HCT116 (cell line): Measurements from ENCODE around the gene WNK1. TPM values are rescaled to one million over a fixed set of nuclear protein-coding genes. Genes with fewer than 3 reads are reported as not detected.

Experiments
- ATAC-seq: fragments of 200-7000 bp; cut with Tn5 transposase; 2 replicates; pipeline ENCODE4 v1.9.1; 2020; ENCODE audit warnings: mild to moderate bottlenecking, moderate library complexity
- BruUV-seq: library from RNA; stranded (reverse); fragments of 400-500 nt; replicated peaks from 2 replicates; lab custom pipeline; 2021; lab: Mats Ljungman, UMichigan
- CTCF ChIA-PET: fragments of 300-600 bp; sonication (Branson Sonifier 250); formaldehyde crosslinking; loops from one replicate; lab custom pipeline; 2021; ENCODE audit warnings: antibody characterized with exemption; lab: Charles Lee
- POLR2A ChIA-PET: fragments of 300-600, 350-600 bp; sonication (Branson Sonifier 250); formaldehyde crosslinking; loops from one replicate; lab custom pipeline; 2021; ENCODE audit warnings: antibody characterized with exemption; lab: Charles Lee
- RAD21 ChIA-PET, 2 experiments: fragments of 300-600 bp; sonication (Branson Sonifier 250); formaldehyde crosslinking; loops; one replicate each; lab custom pipeline; 2023; ENCODE audit warnings: low total read pairs in 2 of 2; ENCODE audit not compliant: uncharacterized antibody in 2 of 2, unreplicated experiment in 2 of 2, low non-redundant PET in 1 of 2; lab: Charles Lee
- DNase-seq: peaks from one replicate; pipeline ENCODE4 v3.0.0-alpha.2; 2010; ENCODE audit warnings: low read depth, low spot score
- H2AFZ ChIP-seq: fragments of 200-600 bp; shearing (Covaris generic), sonication (generic); 2 replicates; pipeline ENCODE4 v1.6.1; 2017; ENCODE audit warnings: low read depth, mixed run types, mixed read lengths, antibody characterized with exemption, low read length; ENCODE audit not compliant: poor library complexity, severe bottlenecking
- H3K27ac ChIP-seq: 2 replicates; pipeline ENCODE4 v1.5.1; 2012; ENCODE audit warnings: low read depth, low read length
- H3K27me3 ChIP-seq: fragments of 200-600 bp; sonication (generic); 2 replicates; pipeline ENCODE4 v1.6.1; 2016; ENCODE audit warnings: mixed run types, low read length, mixed read lengths; ENCODE audit not compliant: insufficient read depth
- H3K36me3 ChIP-seq, 2 experiments: fragments of 200-500 bp in 1 of 2; fragments of 200-600 bp in 1 of 2; sonication (Bioruptor generic) in 1 of 2; sonication (generic) in 1 of 2; 2 replicates each; pipeline versions ENCODE4 v1.5.1 to v1.6.1; 2014 to 2016; ENCODE audit warnings: low read length in 2 of 2, inconsistent platforms in 1 of 2, mixed read lengths in 1 of 2, mixed run types in 1 of 2; ENCODE audit not compliant: insufficient read depth in 2 of 2, control insufficient read depth in 1 of 2
- H3K4me1 ChIP-seq, 2 experiments: fragments of 200-600 bp in 1 of 2; sonication (generic) in 1 of 2; 2 replicates each; pipeline versions ENCODE4 v1.5.1 to v1.6.1; 2012 to 2017; ENCODE audit warnings: low read length in 2 of 2, inconsistent platforms in 1 of 2, mild to moderate bottlenecking in 1 of 2, mixed read lengths in 1 of 2, mixed run types in 1 of 2, moderate library complexity in 1 of 2; ENCODE audit not compliant: insufficient read depth in 2 of 2, control insufficient read depth in 1 of 2
- H3K4me2 ChIP-seq: fragments of 200-600 bp; sonication (generic); 2 replicates; pipeline ENCODE4 v1.6.1; 2017; ENCODE audit warnings: mixed run types, low read length, mixed read lengths
- H3K4me3 ChIP-seq, 2 experiments: fragments of 200-600 bp in 1 of 2; sonication (generic) in 1 of 2; replicated peaks in 1 of 2; 2 replicates each; pipeline ENCODE4 v1.5.1; 2011 to 2016; ENCODE audit warnings: low read length in 2 of 2, control low read depth in 1 of 2, low read depth in 1 of 2, mild to moderate bottlenecking in 1 of 2, mixed read lengths in 1 of 2, mixed run types in 1 of 2
- H3K79me2 ChIP-seq: fragments of 200-600 bp; sonication (generic); 2 replicates; pipeline ENCODE4 v1.6.1; 2017; ENCODE audit warnings: mild to moderate bottlenecking, mixed run types, low read length, moderate library complexity, mixed read lengths; ENCODE audit not compliant: insufficient read depth
- H3K9ac ChIP-seq: fragments of 200-600 bp; sonication (generic); 2 replicates; pipeline ENCODE4 v1.6.1; 2016; ENCODE audit warnings: low read length, mixed read lengths
- H3K9me2 ChIP-seq: fragments of 200-600 bp; sonication (generic), shearing (Covaris generic); 2 replicates; pipeline ENCODE4 v1.6.1; 2017; ENCODE audit warnings: mixed run types, mild to moderate bottlenecking, moderate library complexity; ENCODE audit not compliant: insufficient read depth
- H3K9me3 ChIP-seq, 2 experiments: fragments of 200-500 bp in 1 of 2; fragments of 200-600 bp in 1 of 2; sonication (Bioruptor generic) in 1 of 2; sonication (generic) in 1 of 2; 2 replicates each; pipeline ENCODE4 v1.6.1; 2014 to 2017; ENCODE audit warnings: low read length in 2 of 2, mixed read lengths in 2 of 2, inconsistent platforms in 1 of 2, low read depth in 1 of 2, mild to moderate bottlenecking in 1 of 2, mixed run types in 1 of 2, moderate library complexity in 1 of 2; ENCODE audit not compliant: control insufficient read depth in 1 of 2, insufficient read depth in 1 of 2
- H4K20me1 ChIP-seq: fragments of 200-600 bp; sonication (generic), shearing (Covaris generic); 2 replicates; pipeline ENCODE4 v1.6.1; 2017; ENCODE audit warnings: mixed run types, mild to moderate bottlenecking, moderate library complexity; ENCODE audit not compliant: insufficient read depth
- CBX3 ChIP-seq: IDR thresholded peaks from 2 replicates; pipeline ENCODE4 v1.6.1; 2012; ENCODE audit warnings: low read depth
- EGR1 ChIP-seq: IDR thresholded peaks from 2 replicates; pipeline ENCODE4 v1.6.1; 2012; ENCODE audit warnings: low read depth
- ELF1 ChIP-seq: IDR thresholded peaks from 2 replicates; pipeline ENCODE4 v1.6.1; 2012; ENCODE audit warnings: low read depth, borderline replicate concordance
- EZH2 ChIP-seq: fragments of 200-600 bp; sonication (generic); IDR thresholded peaks from 2 replicates; pipeline ENCODE4 v1.6.1; 2017; ENCODE audit warnings: antibody characterized with exemption, mixed run types
- FOSL1 ChIP-seq: IDR thresholded peaks from 2 replicates; pipeline ENCODE4 v1.6.1; 2012; ENCODE audit warnings: low read depth
- JUND ChIP-seq: IDR thresholded peaks from 2 replicates; pipeline ENCODE4 v1.6.1; 2012
- POLR2A ChIP-seq: IDR thresholded peaks from 2 replicates; pipeline ENCODE4 v1.7.0; 2011; ENCODE audit warnings: borderline replicate concordance; ENCODE audit not compliant: insufficient read depth, insufficient read length; ENCODE audit errors: extremely low read depth
- POLR2AphosphoS5 ChIP-seq: IDR thresholded peaks from 2 replicates; pipeline ENCODE4 v1.6.1; 2011; ENCODE audit warnings: mild to moderate bottlenecking, low read depth, low read length, moderate library complexity
- RAD21 ChIP-seq: IDR thresholded peaks from 2 replicates; pipeline ENCODE4 v1.6.1; 2012; ENCODE audit warnings: low read depth, mild to moderate bottlenecking
- SIN3A ChIP-seq: IDR thresholded peaks from 2 replicates; pipeline ENCODE4 v1.6.1; 2012; ENCODE audit warnings: low read depth
- SP1 ChIP-seq: IDR thresholded peaks from 2 replicates; pipeline ENCODE4 v1.6.1; 2012; ENCODE audit warnings: low read depth
- TCF7L2 ChIP-seq: IDR thresholded peaks from 2 replicates; pipeline ENCODE4 v1.7.0; 2011; ENCODE audit warnings: borderline replicate concordance, inconsistent platforms; ENCODE audit not compliant: insufficient read depth, insufficient read length; ENCODE audit errors: extremely low read depth
- ZNF274 ChIP-seq: fragments of 200-500 bp; sonication (Bioruptor generic); IDR thresholded peaks from 2 replicates; pipeline ENCODE4 v1.6.1; 2014; ENCODE audit warnings: mild to moderate bottlenecking, low read depth, low read length, inconsistent platforms
- intact Hi-C: fragments of 100-400 bp; cut with micrococcal nuclease; formaldehyde crosslinking; loops from 2 replicates; pipeline ENCODE4 v1.10.0; 2022
- total RNA-seq: library from RNA; stranded (reverse); gene quantifications from one replicate; pipeline ENCODE4 v1.2.1, GENCODE V29; 2021; ENCODE audit not compliant: unreplicated experiment
- TF ChIP-seq, protein P1 (sequence below): IDR thresholded peaks from 2 replicates; pipeline ENCODE4 v1.6.1; 2011; ENCODE audit warnings: mild to moderate bottlenecking, low read length, moderate library complexity; ENCODE audit not compliant: insufficient replicate concordance; ENCODE audit errors: extremely low read depth
- TF ChIP-seq, protein P2 (sequence below): IDR thresholded peaks from 2 replicates; pipeline ENCODE4 v1.6.1; 2012; ENCODE audit warnings: low read depth

WNK1 gene
- total RNA-seq, 1 experiment from 2014 or later, result 81.0 TPM

GRCh38 chr12:728781-729180, 23.6 kb upstream of the WNK1 start (continued):
- TF ChIP-seq, protein P1, sequence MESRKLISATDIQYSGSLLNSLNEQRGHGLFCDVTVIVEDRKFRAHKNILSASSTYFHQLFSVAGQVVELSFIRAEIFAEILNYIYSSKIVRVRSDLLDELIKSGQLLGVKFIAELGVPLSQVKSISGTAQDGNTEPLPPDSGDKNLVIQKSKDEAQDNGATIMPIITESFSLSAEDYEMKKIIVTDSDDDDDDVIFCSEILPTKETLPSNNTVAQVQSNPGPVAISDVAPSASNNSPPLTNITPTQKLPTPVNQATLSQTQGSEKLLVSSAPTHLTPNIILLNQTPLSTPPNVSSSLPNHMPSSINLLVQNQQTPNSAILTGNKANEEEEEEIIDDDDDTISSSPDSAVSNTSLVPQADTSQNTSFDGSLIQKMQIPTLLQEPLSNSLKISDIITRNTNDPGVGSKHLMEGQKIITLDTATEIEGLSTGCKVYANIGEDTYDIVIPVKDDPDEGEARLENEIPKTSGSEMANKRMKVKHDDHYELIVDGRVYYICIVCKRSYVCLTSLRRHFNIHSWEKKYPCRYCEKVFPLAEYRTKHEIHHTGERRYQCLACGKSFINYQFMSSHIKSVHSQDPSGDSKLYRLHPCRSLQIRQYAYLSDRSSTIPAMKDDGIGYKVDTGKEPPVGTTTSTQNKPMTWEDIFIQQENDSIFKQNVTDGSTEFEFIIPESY, result no peak
- no peak for TF ChIP-seq EGR1
- no peak for TF ChIP-seq POLR2A
- TF ChIP-seq EZH2, result no peak
- no peak for TF ChIP-seq ELF1
- no peak for TF ChIP-seq RAD21
- no peak for TF ChIP-seq ZNF274

GRCh38 chr12:729221-729620, 23.2 kb upstream of the WNK1 start:
- no peaks in the 10 kb centered on the region for H3K79me2 ChIP-seq
- RAD21 ChIA-PET, result no interaction called here
- no peak overlapping the region for H3K9ac ChIP-seq
- H3K27ac ChIP-seq, result no peak overlapping the region
- CTCF ChIA-PET, result no interaction called here
- peaks cover 4 to 22% of the 10 kb centered on the region in 2 experiments; a peak in 3 of 4 replicates for H3K4me1 ChIP-seq
- TF ChIP-seq FOSL1 (no peak), SIN3A (no peak), CBX3 (no peak), RAD21 (no peak), POLR2A (no peak), POLR2AphosphoS5 (no peak), SP1 (no peak), ZNF274 (no peak), TCF7L2 (no peak), JUND (no peak)
- TF ChIP-seq, protein P2, sequence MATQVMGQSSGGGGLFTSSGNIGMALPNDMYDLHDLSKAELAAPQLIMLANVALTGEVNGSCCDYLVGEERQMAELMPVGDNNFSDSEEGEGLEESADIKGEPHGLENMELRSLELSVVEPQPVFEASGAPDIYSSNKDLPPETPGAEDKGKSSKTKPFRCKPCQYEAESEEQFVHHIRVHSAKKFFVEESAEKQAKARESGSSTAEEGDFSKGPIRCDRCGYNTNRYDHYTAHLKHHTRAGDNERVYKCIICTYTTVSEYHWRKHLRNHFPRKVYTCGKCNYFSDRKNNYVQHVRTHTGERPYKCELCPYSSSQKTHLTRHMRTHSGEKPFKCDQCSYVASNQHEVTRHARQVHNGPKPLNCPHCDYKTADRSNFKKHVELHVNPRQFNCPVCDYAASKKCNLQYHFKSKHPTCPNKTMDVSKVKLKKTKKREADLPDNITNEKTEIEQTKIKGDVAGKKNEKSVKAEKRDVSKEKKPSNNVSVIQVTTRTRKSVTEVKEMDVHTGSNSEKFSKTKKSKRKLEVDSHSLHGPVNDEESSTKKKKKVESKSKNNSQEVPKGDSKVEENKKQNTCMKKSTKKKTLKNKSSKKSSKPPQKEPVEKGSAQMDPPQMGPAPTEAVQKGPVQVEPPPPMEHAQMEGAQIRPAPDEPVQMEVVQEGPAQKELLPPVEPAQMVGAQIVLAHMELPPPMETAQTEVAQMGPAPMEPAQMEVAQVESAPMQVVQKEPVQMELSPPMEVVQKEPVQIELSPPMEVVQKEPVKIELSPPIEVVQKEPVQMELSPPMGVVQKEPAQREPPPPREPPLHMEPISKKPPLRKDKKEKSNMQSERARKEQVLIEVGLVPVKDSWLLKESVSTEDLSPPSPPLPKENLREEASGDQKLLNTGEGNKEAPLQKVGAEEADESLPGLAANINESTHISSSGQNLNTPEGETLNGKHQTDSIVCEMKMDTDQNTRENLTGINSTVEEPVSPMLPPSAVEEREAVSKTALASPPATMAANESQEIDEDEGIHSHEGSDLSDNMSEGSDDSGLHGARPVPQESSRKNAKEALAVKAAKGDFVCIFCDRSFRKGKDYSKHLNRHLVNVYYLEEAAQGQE, result no peak
- no peaks in the 10 kb centered on the region for H3K9me2 ChIP-seq
- ATAC-seq (no peak), DNase-seq (no peak)
- no peak overlapping the region for H3K4me2 ChIP-seq
- intact Hi-C loops, result no loop called here
- no TSS peak for BruUV-seq
- no peaks in the 10 kb centered on the region for H3K27me3 ChIP-seq
- no peaks in the 10 kb centered on the region for H4K20me1 ChIP-seq
- POLR2A ChIA-PET, result no interaction called here
- H3K9me3 ChIP-seq, result no peaks in the 10 kb centered on the region
- no peaks in the 10 kb centered on the region for H3K36me3 ChIP-seq
- no peak overlapping the region for H3K4me3 ChIP-seq
- H2AFZ ChIP-seq, result no peak overlapping the region
